IMR-90 (cell line): ENCODE measurements around the gene SCAF1. TPM values are rescaled to one million over a fixed set of nuclear protein-coding genes. Genes with fewer than 3 reads are reported as not detected.

Experiments
- ATAC-seq: fragments of 200-7000 bp; cut with Tn5 transposase; 2 replicates; pipeline ENCODE4 v1.9.1; 2020; ENCODE audit warnings: low read depth, mild to moderate bottlenecking, moderate library complexity
- BruUV-seq: library from RNA; stranded (reverse); fragments of 400-500 nt; replicated peaks from 2 replicates; lab custom pipeline; 2021; lab: Mats Ljungman, UMichigan
- CTCF ChIA-PET: fragments of 300-600 bp; formaldehyde crosslinking; extraction: SDS; loops from one replicate; lab custom pipeline; 2021; ENCODE audit warnings: antibody characterized with exemption; lab: Yijun Ruan, JAX
- POLR2A ChIA-PET: fragments of 300-600 bp; sonication (Branson Sonifier 250); formaldehyde crosslinking; loops from one replicate; lab custom pipeline; 2022; ENCODE audit warnings: antibody characterized with exemption; ENCODE audit not compliant: unreplicated experiment; lab: Charles Lee
- DNase-seq: peaks from one replicate; pipeline ENCODE4 v3.0.0; 2013
- H2AFZ ChIP-seq: replicated peaks from 2 replicates; pipeline ENCODE3; 2013; ENCODE audit warnings: low read length, mild to moderate bottlenecking; ENCODE audit not compliant: poor library complexity
- H2AK5ac ChIP-seq: 2 replicates; pipeline ENCODE4 v1.6.1; 2013; ENCODE audit warnings: low read depth, low read length, inconsistent platforms
- H2AK9ac ChIP-seq: replicated peaks from 2 replicates; pipeline ENCODE3; 2013; ENCODE audit warnings: mild to moderate bottlenecking, low read depth, low read length, moderate library complexity; ENCODE audit not compliant: poor library complexity
- H2BK120ac ChIP-seq: 2 replicates; pipeline ENCODE4 v1.6.1; 2013; ENCODE audit warnings: low read depth, low read length, inconsistent platforms
- H2BK15ac ChIP-seq: 3 replicates; pipeline ENCODE4 v1.6.1; 2013; ENCODE audit warnings: low read depth, low read length, inconsistent platforms
- H2BK20ac ChIP-seq: 2 replicates; pipeline ENCODE4 v1.6.1; 2013; ENCODE audit warnings: low read depth, mild to moderate bottlenecking, inconsistent platforms, low read length, moderate library complexity
- H2BK5ac ChIP-seq: 2 replicates; pipeline ENCODE4 v1.6.1; 2013; ENCODE audit warnings: mild to moderate bottlenecking, low read depth, low read length, inconsistent platforms; ENCODE audit not compliant: poor library complexity, severe bottlenecking
- H3K14ac ChIP-seq: replicated peaks from 2 replicates; pipeline ENCODE4 v1.6.1; 2013; ENCODE audit warnings: low read depth, low read length, inconsistent platforms
- H3K18ac ChIP-seq: 2 replicates; pipeline ENCODE4 v1.6.1; 2013; ENCODE audit warnings: low read depth, low read length, control low read depth
- H3K23ac ChIP-seq: 2 replicates; pipeline ENCODE4 v1.6.1; 2013; ENCODE audit warnings: low read depth, low read length, inconsistent platforms
- H3K27ac ChIP-seq: 2 replicates; pipeline ENCODE4 v1.5.1; 2013; ENCODE audit warnings: mild to moderate bottlenecking, control low read depth, low read length; ENCODE audit not compliant: insufficient read depth
- H3K27me3 ChIP-seq: 2 replicates; pipeline ENCODE4 v1.6.1; 2013; ENCODE audit warnings: low read length; ENCODE audit not compliant: control insufficient read depth, insufficient read depth
- H3K36me3 ChIP-seq: 2 replicates; pipeline ENCODE4 v1.6.1; 2013; ENCODE audit warnings: low read length, mixed read lengths; ENCODE audit not compliant: control insufficient read depth, insufficient read depth
- H3K4ac ChIP-seq: 2 replicates; pipeline ENCODE4 v1.6.1; 2013; ENCODE audit warnings: low read depth, low read length, inconsistent platforms
- H3K4me1 ChIP-seq: 2 replicates; pipeline ENCODE4 v1.6.1; 2013; ENCODE audit warnings: low read length, mixed read lengths; ENCODE audit not compliant: control insufficient read depth, insufficient read depth
- H3K4me2 ChIP-seq: 2 replicates; pipeline ENCODE4 v1.6.1; 2013; ENCODE audit warnings: low read depth, mild to moderate bottlenecking, control low read depth, low read length, moderate library complexity
- H3K4me3 ChIP-seq: 2 replicates; pipeline ENCODE4 v1.5.1; 2013; ENCODE audit warnings: low read depth, mild to moderate bottlenecking, control low read depth, low read length, moderate library complexity; ENCODE audit not compliant: insufficient read depth
- H3K56ac ChIP-seq: 2 replicates; pipeline ENCODE4 v1.6.1; 2013; ENCODE audit warnings: low read length, inconsistent platforms; ENCODE audit not compliant: insufficient read depth; ENCODE audit errors: extremely low read depth
- H3K79me1 ChIP-seq, 2 experiments: 2 replicates each; pipeline ENCODE4 v1.6.1; 2013; ENCODE audit warnings: low read length in 2 of 2, inconsistent platforms in 1 of 2, low read depth in 1 of 2
- H3K9ac ChIP-seq: 2 replicates; pipeline ENCODE4 v1.6.1; 2013; ENCODE audit warnings: low read depth, low read length, control low read depth
- H3K9me1 ChIP-seq: 2 replicates; pipeline ENCODE4 v1.6.1; 2013; ENCODE audit warnings: low read length, inconsistent platforms; ENCODE audit not compliant: insufficient read depth
- H3K9me3 ChIP-seq: 2 replicates; pipeline ENCODE4 v1.6.1; 2013; ENCODE audit warnings: low read length; ENCODE audit not compliant: control insufficient read depth, insufficient read depth
- H4K20me1 ChIP-seq: 2 replicates; pipeline ENCODE4 v1.6.1; 2013; ENCODE audit warnings: low read length, inconsistent platforms; ENCODE audit not compliant: insufficient read depth
- H4K5ac ChIP-seq: 2 replicates; pipeline ENCODE4 v1.6.1; 2013; ENCODE audit warnings: mild to moderate bottlenecking, low read depth, low read length, control low read depth
- H4K8ac ChIP-seq, 2 experiments: 2 replicates each; pipeline ENCODE4 v1.6.1; 2013; ENCODE audit warnings: low read depth in 2 of 2, low read length in 2 of 2, control low read depth in 1 of 2, inconsistent platforms in 1 of 2
- H4K91ac ChIP-seq: 2 replicates; pipeline ENCODE4 v1.6.1; 2013; ENCODE audit warnings: low read depth, low read length, inconsistent platforms; ENCODE audit not compliant: insufficient read depth
- BHLHE40 ChIP-seq: fragments of 150-350 bp; IDR thresholded peaks from 2 replicates; pipeline ENCODE4 v1.6.1; 2016; ENCODE audit warnings: mild to moderate bottlenecking, low read depth, low read length
- CEBPB ChIP-seq: IDR thresholded peaks from 2 replicates; pipeline ENCODE4 v1.6.1; 2012; ENCODE audit warnings: low read depth, low read length, improper control_type of control experiment
- CHD1 ChIP-seq: IDR thresholded peaks from 2 replicates; pipeline ENCODE4 v1.6.1; 2012; ENCODE audit warnings: low read depth, low read length, improper control_type of control experiment
- FOS ChIP-seq: fragments of 150-350 bp; IDR thresholded peaks from 2 replicates; pipeline ENCODE4 v1.6.1; 2016; ENCODE audit warnings: low read depth, low read length
- MAFK ChIP-seq: IDR thresholded peaks from 2 replicates; pipeline ENCODE4 v1.6.1; 2012; ENCODE audit warnings: low read depth, low read length, improper control_type of control experiment
- MAZ ChIP-seq: IDR thresholded peaks from 2 replicates; pipeline ENCODE4 v1.6.1; 2012; ENCODE audit warnings: low read depth, mild to moderate bottlenecking, low read length, improper control_type of control experiment, moderate library complexity, borderline replicate concordance
- MXI1 ChIP-seq: IDR thresholded peaks from 2 replicates; pipeline ENCODE4 v1.6.1; 2012; ENCODE audit warnings: low read depth, mild to moderate bottlenecking, low read length, moderate library complexity, borderline replicate concordance
- NFE2L2 ChIP-seq: fragments of 150-350 bp; IDR thresholded peaks from 2 replicates; pipeline ENCODE4 v1.6.1; 2016; ENCODE audit warnings: low read depth, mild to moderate bottlenecking, low read length
- POLR2A ChIP-seq: IDR thresholded peaks from 2 replicates; pipeline ENCODE4 v1.6.1; 2012; ENCODE audit warnings: mild to moderate bottlenecking, low read depth, low read length
- RAD21 ChIP-seq: IDR thresholded peaks from 2 replicates; pipeline ENCODE4 v1.6.1; 2012; ENCODE audit warnings: low read length, improper control_type of control experiment
- RCOR1 ChIP-seq: IDR thresholded peaks from 2 replicates; pipeline ENCODE4 v1.6.1; 2012; ENCODE audit warnings: mild to moderate bottlenecking, low read length, improper control_type of control experiment; ENCODE audit not compliant: insufficient replicate concordance
- RFX5 ChIP-seq: IDR thresholded peaks from 2 replicates; pipeline ENCODE4 v1.8.0; 2012; ENCODE audit warnings: low read depth, mild to moderate bottlenecking, low read length, moderate library complexity
- WGBS, 2 experiments: methylation state at CpG; one replicate each; pipeline versions ENCODE4 v1.1.5 to v1.1.7; 2013; ENCODE audit warnings: missing lambda C conversion rate in 2 of 2; ENCODE audit not compliant: insufficient read length in 1 of 2; ENCODE audit errors: extremely low coverage in 2 of 2; 5-methylcytosine and 5-hydroxymethylcytosine counted together
- dilution Hi-C: fragments of 300-500 bp; cut with HindIII; formaldehyde crosslinking; loops from one replicate; pipeline ENCODE4 v1.14.3; 2018; ENCODE audit warnings: low sequenced_read_pairs; ENCODE audit not compliant: unreplicated experiment
- in situ Hi-C: fragments of 300-500 bp; cut with MboI; formaldehyde crosslinking; loops from 3 replicates; pipeline ENCODE4 v1.14.3; 2019; ENCODE audit warnings: low sequenced_read_pairs, inconsistent platforms, mixed read lengths
- intact Hi-C: fragments of 100-400 bp; cut with micrococcal nuclease; formaldehyde crosslinking; loops from 2 replicates; pipeline ENCODE4 v1.10.0; 2022
- polyA plus RNA-seq, 3 experiments: library from polyadenylated mRNA; depleted of rRNA; stranded (reverse); fragments of >200 nt; gene quantifications; 2 replicates each; pipeline ENCODE4 v1.2.3, GENCODE V29; 2012; ENCODE audit warnings: low replicate concordance in 1 of 3
- total RNA-seq: library from RNA; depleted of rRNA; stranded (reverse); fragments of >200 nt; gene quantifications from 2 replicates; pipeline ENCODE4 v1.2.3, GENCODE V29; 2012
- TF ChIP-seq, protein P1 (sequence below): fragments of 150-350 bp; IDR thresholded peaks from 2 replicates; pipeline ENCODE4 v1.6.1; 2017; ENCODE audit warnings: mild to moderate bottlenecking, antibody characterized with exemption, low read length, low read depth
- TF ChIP-seq, protein P2 (sequence below): fragments of 150-350 bp; IDR thresholded peaks from 2 replicates; pipeline ENCODE4 v1.6.1; 2016; ENCODE audit warnings: low read depth, mild to moderate bottlenecking, low read length, moderate library complexity, borderline replicate concordance
- TF ChIP-seq, protein P3 (sequence below): conservative IDR thresholded peaks from 2 replicates; pipeline ENCODE4 v1.5.1; 2012; ENCODE audit warnings: mild to moderate bottlenecking, low read depth, low read length, improper control_type of control experiment

The SCAF1 gene
- total and polyA plus RNA-seq, 2 of the 4 experiments (the other 2 are of a cell fraction), result 2.2 to 14.8 TPM

DNA sequence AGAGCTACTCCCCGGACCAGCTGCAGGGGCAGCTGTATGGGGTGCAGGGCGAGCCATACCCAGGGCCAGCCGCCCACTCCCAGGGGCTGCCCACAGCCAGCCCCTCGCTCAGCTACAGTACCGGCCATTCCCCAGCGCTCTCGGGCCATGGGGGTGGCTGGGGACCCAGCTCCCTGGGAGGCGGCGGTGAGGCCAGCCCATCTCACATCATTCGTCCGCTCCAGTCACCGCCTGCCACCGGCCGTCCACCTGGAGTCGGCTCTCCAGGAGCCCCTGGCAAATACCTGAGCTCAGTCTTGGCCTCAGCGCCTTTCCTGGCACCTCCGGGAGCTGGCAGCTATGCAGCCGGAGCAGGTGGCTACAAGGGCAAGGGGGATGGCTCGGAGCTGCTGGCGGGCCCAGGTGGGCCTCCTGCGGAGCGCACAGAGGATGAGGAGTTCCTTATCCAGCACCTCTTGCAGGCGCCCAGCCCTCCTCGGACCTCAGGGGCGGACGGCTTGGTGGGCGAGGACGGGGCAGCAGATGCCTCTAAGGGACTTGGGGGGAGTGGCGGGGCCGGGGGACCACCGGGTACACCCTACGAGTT lies 46.1 kb upstream of the SCAF1 start:
- DNase-seq (no peak), ATAC-seq (no peak)
- H2BK20ac ChIP-seq, result no peak overlapping the region
- no peak overlapping the region for H4K91ac ChIP-seq
- in situ Hi-C loops, result no loop called here
- POLR2A ChIA-PET, result no interaction called here
- TF ChIP-seq NFE2L2, result no peak
- no peak for TF ChIP-seq RFX5
- TF ChIP-seq POLR2A, result no peak
- TF ChIP-seq MXI1, result no peak
- no peak for TF ChIP-seq MAZ
- no peak for TF ChIP-seq CEBPB
- TF ChIP-seq BHLHE40, result no peak
- TF ChIP-seq, protein P1, sequence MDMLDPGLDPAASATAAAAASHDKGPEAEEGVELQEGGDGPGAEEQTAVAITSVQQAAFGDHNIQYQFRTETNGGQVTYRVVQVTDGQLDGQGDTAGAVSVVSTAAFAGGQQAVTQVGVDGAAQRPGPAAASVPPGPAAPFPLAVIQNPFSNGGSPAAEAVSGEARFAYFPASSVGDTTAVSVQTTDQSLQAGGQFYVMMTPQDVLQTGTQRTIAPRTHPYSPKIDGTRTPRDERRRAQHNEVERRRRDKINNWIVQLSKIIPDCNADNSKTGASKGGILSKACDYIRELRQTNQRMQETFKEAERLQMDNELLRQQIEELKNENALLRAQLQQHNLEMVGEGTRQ, result no peak
- TF ChIP-seq, protein P2, sequence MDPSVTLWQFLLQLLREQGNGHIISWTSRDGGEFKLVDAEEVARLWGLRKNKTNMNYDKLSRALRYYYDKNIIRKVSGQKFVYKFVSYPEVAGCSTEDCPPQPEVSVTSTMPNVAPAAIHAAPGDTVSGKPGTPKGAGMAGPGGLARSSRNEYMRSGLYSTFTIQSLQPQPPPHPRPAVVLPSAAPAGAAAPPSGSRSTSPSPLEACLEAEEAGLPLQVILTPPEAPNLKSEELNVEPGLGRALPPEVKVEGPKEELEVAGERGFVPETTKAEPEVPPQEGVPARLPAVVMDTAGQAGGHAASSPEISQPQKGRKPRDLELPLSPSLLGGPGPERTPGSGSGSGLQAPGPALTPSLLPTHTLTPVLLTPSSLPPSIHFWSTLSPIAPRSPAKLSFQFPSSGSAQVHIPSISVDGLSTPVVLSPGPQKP, result no peak
- no peak for TF ChIP-seq MAFK
- TF ChIP-seq CHD1, result no peak
- TF ChIP-seq, protein P3, sequence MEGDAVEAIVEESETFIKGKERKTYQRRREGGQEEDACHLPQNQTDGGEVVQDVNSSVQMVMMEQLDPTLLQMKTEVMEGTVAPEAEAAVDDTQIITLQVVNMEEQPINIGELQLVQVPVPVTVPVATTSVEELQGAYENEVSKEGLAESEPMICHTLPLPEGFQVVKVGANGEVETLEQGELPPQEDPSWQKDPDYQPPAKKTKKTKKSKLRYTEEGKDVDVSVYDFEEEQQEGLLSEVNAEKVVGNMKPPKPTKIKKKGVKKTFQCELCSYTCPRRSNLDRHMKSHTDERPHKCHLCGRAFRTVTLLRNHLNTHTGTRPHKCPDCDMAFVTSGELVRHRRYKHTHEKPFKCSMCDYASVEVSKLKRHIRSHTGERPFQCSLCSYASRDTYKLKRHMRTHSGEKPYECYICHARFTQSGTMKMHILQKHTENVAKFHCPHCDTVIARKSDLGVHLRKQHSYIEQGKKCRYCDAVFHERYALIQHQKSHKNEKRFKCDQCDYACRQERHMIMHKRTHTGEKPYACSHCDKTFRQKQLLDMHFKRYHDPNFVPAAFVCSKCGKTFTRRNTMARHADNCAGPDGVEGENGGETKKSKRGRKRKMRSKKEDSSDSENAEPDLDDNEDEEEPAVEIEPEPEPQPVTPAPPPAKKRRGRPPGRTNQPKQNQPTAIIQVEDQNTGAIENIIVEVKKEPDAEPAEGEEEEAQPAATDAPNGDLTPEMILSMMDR, result no peak
- TF ChIP-seq RAD21, result no peak
- TF ChIP-seq FOS, result no peak
- no peak for TF ChIP-seq RCOR1
- H3K4ac ChIP-seq, result no peak overlapping the region
- H3K23ac ChIP-seq, result no peak overlapping the region
- no peak overlapping the region for H3K18ac ChIP-seq
- H3K56ac ChIP-seq, result no peak overlapping the region
- no peak overlapping the region for H2AK9ac ChIP-seq
- H2AFZ ChIP-seq, result no peak overlapping the region
- H2AK5ac ChIP-seq, result no peak overlapping the region
- intact Hi-C loops, result no loop called here
- CTCF ChIA-PET, result no interaction called here
- H3K79me1 ChIP-seq, result peaks cover 18 to 44% of the 10 kb centered on the region in 2 experiments
- peaks cover 54% of the 10 kb centered on the region for H3K36me3 ChIP-seq
- H3K9me3 ChIP-seq, result no peaks in the 10 kb centered on the region
- H3K4me1 ChIP-seq, result peaks cover 7% of the 10 kb centered on the region; the same call in 1 of the 2 replicates
- H4K20me1 ChIP-seq, result peaks cover 39% of the 10 kb centered on the region
- no peak overlapping the region for H2BK120ac ChIP-seq
- H3K4me2 ChIP-seq, result no peak overlapping the region
- H3K9ac ChIP-seq, result no peak overlapping the region
- no peak overlapping the region for H2BK15ac ChIP-seq
- no peak overlapping the region for H4K5ac ChIP-seq
- H2BK5ac ChIP-seq, result no peak overlapping the region
- no peak overlapping the region for H3K4me3 ChIP-seq
- no peaks in the 10 kb centered on the region for H3K27me3 ChIP-seq
- 98% methylated on average over 17 of the region's 32 CpGs; no CpG with 5 or more reads in 1 of the 2 experiments for WGBS, 2 experiments
- H3K9me1 ChIP-seq, result peaks cover 3% of the 10 kb centered on the region; the same call in 1 of the 2 replicates
- dilution Hi-C loops, result no loop called here
- H3K14ac ChIP-seq, result no peak overlapping the region
- H4K8ac ChIP-seq, result no peak overlapping the region
- TSS peak; percentile 36 for BruUV-seq
- H3K27ac ChIP-seq, result no peak overlapping the region
